ENCODE results near the gene ASB4.

GRCh38 chr7:95479992-95480624, 5.6 kb upstream of the ASB4 start:
- TF ChIP-seq CTCF (IDR thresholded peaks at IDR 0.05), result no peak
- no peak for TF ChIP-seq POLR2A (IDR thresholded peaks at IDR 0.05)

Data from uterus (tissue), 2 donors.